ENCODE data around the gene KRT34.
"Not testable (repeated sequence)": the region's sequence is repeated elsewhere in the genome, so short reads cannot be mapped to it uniquely, and the experiment has no call there.

The KRT34 gene

DNA sequence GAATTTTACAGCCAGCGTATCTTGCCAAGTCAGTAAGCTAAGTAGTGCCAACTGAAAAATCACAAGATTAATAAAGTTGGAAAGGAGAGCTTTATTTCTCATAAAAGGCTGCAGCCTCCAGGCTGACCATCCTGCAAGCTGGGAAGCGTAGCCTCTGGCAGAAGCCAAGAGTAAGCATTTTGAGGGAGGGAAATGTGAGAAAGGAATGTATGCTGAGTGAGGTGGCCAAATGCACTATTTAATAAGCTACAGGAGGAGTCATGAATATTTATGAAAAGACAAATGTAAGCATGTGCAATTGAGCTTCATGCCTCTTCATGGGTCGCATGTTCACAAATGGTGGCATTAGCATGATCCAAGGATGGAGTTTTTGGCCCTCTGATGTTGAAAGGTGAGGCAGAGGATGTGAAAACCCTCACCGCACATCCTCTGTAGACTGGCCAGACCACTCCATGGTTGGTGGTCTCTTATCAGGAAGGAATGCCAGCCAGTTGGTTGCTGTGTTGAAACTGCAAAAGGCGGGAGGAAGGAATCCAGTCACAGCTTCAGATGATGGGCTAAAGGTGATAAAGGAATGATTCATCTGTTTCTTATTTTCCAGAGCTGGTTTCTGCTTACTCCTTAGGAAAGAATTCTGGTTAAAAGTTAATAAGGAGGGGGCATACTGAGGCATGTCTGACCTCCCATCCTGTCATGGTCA is 21.7 kb downstream of the KRT34 start:
- no peak overlapping the region for H3K9ac ChIP-seq (ENCODE audit: low read length)
- H3K4me3 ChIP-seq (ENCODE audit: low read length) = no peak overlapping the region
- peak; percentile 21 for DNase-seq (ENCODE audit: low read depth)
- H3K9me3 ChIP-seq (ENCODE audit: control insufficient read depth, low read length) = peaks cover 11% of the 10 kb centered on the region
- H3K36me3 ChIP-seq (ENCODE audit: control insufficient read depth, insufficient read depth, low read length, severe bottlenecking) = no peaks in the 10 kb centered on the region
- H3K27me3 ChIP-seq (replicated peaks; ENCODE audit: control insufficient read depth, insufficient read depth, low read length) = no peaks in the 10 kb centered on the region
- no peaks in the 10 kb centered on the region for H3K4me1 ChIP-seq (ENCODE audit: control insufficient read depth, insufficient read depth, low read length)

DNA sequence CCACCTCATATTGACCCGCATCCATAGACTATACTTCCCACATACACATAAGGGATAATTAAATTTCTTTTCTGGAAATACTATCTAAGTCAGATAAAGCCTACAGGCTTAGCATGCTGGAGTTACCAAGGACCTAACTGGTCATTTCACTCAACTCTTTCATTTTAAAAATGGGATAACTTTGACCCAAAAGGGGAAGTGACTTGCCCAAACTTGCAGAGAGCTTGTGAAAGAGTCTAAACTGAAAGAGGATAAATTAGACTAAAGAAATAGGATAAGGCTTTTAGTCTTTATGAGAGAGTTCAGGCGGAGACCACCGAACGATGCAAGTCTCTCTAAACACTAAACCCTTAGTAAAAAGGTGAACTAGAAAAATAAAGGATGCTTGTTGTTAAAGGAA is 27.6 kb downstream of the KRT34 start:
- Histone ChIP-seq H3K4me3 (ENCODE audit: low read length) (no peak overlapping the region), H3K9ac (ENCODE audit: low read length) (no peak overlapping the region), H3K36me3 (ENCODE audit: control insufficient read depth, insufficient read depth, low read length, severe bottlenecking) (no peaks in the 10 kb centered on the region), H3K4me1 (ENCODE audit: control insufficient read depth, insufficient read depth, low read length) (no peaks in the 10 kb centered on the region), H3K27me3 (replicated peaks; ENCODE audit: control insufficient read depth, insufficient read depth, low read length) (peaks cover 9% of the 10 kb centered on the region), H3K9me3 (ENCODE audit: control insufficient read depth, low read length) (peaks cover 11% of the 10 kb centered on the region)
- no peak for DNase-seq (ENCODE audit: low read depth)

DNA sequence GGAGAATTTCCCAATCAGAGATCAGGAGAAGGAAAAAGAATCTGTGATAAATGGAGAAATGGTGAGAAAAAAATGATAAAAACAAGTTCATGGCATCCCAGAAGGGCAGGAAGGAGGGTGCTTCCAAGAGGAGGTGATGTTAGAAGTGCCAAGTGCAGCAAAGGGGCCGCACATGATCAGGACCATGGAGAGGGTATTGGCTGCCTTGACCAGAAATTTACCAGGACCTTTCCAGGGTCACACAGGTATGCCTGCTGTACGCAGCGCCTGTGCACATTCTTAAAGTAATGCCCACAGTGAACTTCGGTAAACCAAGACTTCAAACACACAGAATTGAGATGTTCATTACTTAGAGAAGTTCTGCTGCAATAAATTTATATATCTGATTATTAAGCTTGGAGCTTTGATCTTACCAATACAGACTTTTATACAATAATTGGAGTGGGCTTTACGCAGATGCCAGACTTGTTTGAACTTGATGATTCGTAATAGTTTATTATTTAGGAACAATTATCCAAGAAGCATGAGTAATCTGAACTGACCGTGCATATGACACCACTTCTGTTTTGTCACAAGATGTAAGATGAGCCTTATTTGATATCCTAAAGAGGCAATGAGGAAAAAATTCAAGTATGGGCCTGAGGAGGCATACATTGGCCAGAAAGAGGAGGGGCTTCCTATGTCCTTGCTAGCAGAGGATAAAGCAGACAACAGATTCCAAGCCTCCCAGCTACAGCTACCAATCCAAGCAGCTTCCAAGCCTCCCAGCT is 29.3 kb downstream of the KRT34 start:
- Histone ChIP-seq H3K9ac (ENCODE audit: low read length) (no peak overlapping the region), H3K4me3 (ENCODE audit: low read length) (no peak overlapping the region), H3K4me1 (ENCODE audit: control insufficient read depth, insufficient read depth, low read length) (no peaks in the 10 kb centered on the region), H3K36me3 (ENCODE audit: control insufficient read depth, insufficient read depth, low read length, severe bottlenecking) (no peaks in the 10 kb centered on the region), H3K27me3 (replicated peaks; ENCODE audit: control insufficient read depth, insufficient read depth, low read length) (peaks cover 9% of the 10 kb centered on the region), H3K9me3 (ENCODE audit: control insufficient read depth, low read length) (peaks cover 11% of the 10 kb centered on the region)
- no peak for DNase-seq (ENCODE audit: low read depth)

- Histone ChIP-seq H3K9me3 (ENCODE audit: control insufficient read depth, low read length) (peaks cover 6% of the 10 kb centered on the region), H3K4me3 (ENCODE audit: low read length) (no peak overlapping the region), H3K36me3 (ENCODE audit: control insufficient read depth, insufficient read depth, low read length, severe bottlenecking) (no peaks in the 10 kb centered on the region), H3K4me1 (ENCODE audit: control insufficient read depth, insufficient read depth, low read length) (no peaks in the 10 kb centered on the region), H3K27me3 (replicated peaks; ENCODE audit: control insufficient read depth, insufficient read depth, low read length) (peaks cover 14% of the 10 kb centered on the region), H3K9ac (ENCODE audit: low read length) (no peak overlapping the region)
- DNase-seq (ENCODE audit: low read depth) = no peak
Observed at GRCh38 chr17:41351177-41351576, 30.9 kb downstream of the KRT34 start.

DNA sequence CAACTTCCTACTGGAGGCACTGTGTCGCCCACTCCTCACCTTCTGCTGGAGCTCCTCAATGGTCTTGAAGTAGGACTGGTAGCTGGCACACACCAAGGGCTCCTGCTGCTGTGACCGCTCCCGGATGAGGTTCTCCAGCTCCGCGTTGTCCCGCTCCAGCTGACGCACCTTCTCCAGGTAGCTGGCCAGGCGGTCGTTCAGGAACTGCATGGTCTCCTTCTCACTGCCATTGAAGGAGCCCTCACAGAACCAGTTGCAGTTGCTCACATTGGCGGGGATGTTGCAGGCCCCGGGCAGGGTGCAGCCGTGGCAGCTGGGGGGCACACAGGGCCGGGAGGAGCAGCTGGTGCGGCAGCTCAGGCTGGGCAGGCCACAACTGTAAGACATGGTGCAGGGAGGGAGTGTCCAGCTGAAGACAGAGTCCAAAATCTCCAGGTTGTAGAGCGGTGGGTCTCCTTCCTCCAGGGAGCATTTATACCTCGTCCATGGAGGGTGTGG is 31.7 kb downstream of the KRT34 start, which contains the start of gene KRT33A:
KRT33A (minus strand) TSS at position 448 of the 498 bp plus-strand sequence; CDS start at position 387, 61 bp downstream.
- DNase-seq (ENCODE audit: low read depth) = not testable (repeated sequence)

GRCh38 chr17:41347869-41348760 is 34.0 kb downstream of the KRT34 start:
- peaks cover 20% of the 10 kb centered on the region for H3K27me3 ChIP-seq (replicated peaks; ENCODE audit: control insufficient read depth, insufficient read depth, low read length)
- no peak overlapping the region for H3K9ac ChIP-seq (ENCODE audit: low read length)
- H3K4me3 ChIP-seq (ENCODE audit: low read length) = no peak overlapping the region
- peaks cover 9% of the 10 kb centered on the region for H3K9me3 ChIP-seq (ENCODE audit: control insufficient read depth, low read length)
- H3K4me1 ChIP-seq (ENCODE audit: control insufficient read depth, insufficient read depth, low read length) = no peaks in the 10 kb centered on the region
- DNase-seq (ENCODE audit: low read depth) = no peak
- H3K36me3 ChIP-seq (ENCODE audit: control insufficient read depth, insufficient read depth, low read length, severe bottlenecking) = no peaks in the 10 kb centered on the region

More for the DNA sequence above, 31.7 kb downstream of the KRT34 start, which contains the start of gene KRT33A:
- not testable (repeated sequence) for H3K4me3 ChIP-seq (ENCODE audit: low read length); H3K9ac ChIP-seq (ENCODE audit: low read length); H3K4me1 ChIP-seq (ENCODE audit: control insufficient read depth, insufficient read depth, low read length); H3K9me3 ChIP-seq (ENCODE audit: control insufficient read depth, low read length); H3K36me3 ChIP-seq (ENCODE audit: control insufficient read depth, insufficient read depth, low read length, severe bottlenecking)
- H3K27me3 ChIP-seq (replicated peaks; ENCODE audit: control insufficient read depth, insufficient read depth, low read length) = peaks cover 14% of the 10 kb centered on the region

GRCh38 chr17:41346421-41346820 is 35.7 kb downstream of the KRT34 start:
- DNase-seq (ENCODE audit: low read depth); H3K36me3 ChIP-seq (ENCODE audit: control insufficient read depth, insufficient read depth, low read length, severe bottlenecking); H3K4me3 ChIP-seq (ENCODE audit: low read length); H3K9ac ChIP-seq (ENCODE audit: low read length); H3K4me1 ChIP-seq (ENCODE audit: control insufficient read depth, insufficient read depth, low read length): not testable (repeated sequence)
- peaks cover 17% of the 10 kb centered on the region for H3K27me3 ChIP-seq (replicated peaks; ENCODE audit: control insufficient read depth, insufficient read depth, low read length)
- H3K9me3 ChIP-seq (ENCODE audit: control insufficient read depth, low read length) = peaks cover 25% of the 10 kb centered on the region

DNA sequence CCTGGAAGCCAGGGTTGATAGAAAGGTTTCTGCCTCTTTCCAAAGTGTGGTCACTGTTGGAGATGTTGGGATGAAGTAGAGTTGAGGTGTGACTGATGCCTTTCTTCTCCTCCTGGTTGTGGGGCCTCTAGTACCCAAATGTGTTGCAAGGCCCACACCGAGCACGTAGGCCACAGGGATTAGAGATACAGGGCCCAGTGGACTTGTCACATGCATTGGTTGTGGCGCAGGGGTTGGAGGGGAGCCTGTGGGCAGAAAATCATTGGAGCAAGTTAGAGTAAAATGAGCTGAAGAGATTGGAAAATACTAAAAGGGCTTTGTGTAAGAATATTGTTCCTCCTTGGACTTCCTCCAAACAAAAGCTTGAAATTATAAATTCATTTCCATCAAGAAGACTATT is 36.1 kb downstream of the KRT34 start:
- no peaks in the 10 kb centered on the region for H3K36me3 ChIP-seq (ENCODE audit: control insufficient read depth, insufficient read depth, low read length, severe bottlenecking)
- H3K4me1 ChIP-seq (ENCODE audit: control insufficient read depth, insufficient read depth, low read length) = no peaks in the 10 kb centered on the region
- H3K4me3 ChIP-seq (ENCODE audit: low read length) = no peak overlapping the region
- peaks cover 13% of the 10 kb centered on the region for H3K27me3 ChIP-seq (replicated peaks; ENCODE audit: control insufficient read depth, insufficient read depth, low read length)
- no peak overlapping the region for H3K9ac ChIP-seq (ENCODE audit: low read length)
- peaks cover 26% of the 10 kb centered on the region for H3K9me3 ChIP-seq (ENCODE audit: control insufficient read depth, low read length)
- DNase-seq (ENCODE audit: low read depth) = no peak

GRCh38 chr17:41343029-41343428 is 39.1 kb downstream of the KRT34 start:
- Histone ChIP-seq H3K4me1 (ENCODE audit: control insufficient read depth, insufficient read depth, low read length) (peaks cover 5% of the 10 kb centered on the region), H3K27me3 (replicated peaks; ENCODE audit: control insufficient read depth, insufficient read depth, low read length) (peaks cover 19% of the 10 kb centered on the region), H3K36me3 (ENCODE audit: control insufficient read depth, insufficient read depth, low read length, severe bottlenecking) (no peaks in the 10 kb centered on the region), H3K4me3 (ENCODE audit: low read length) (no peak overlapping the region), H3K9ac (ENCODE audit: low read length) (no peak overlapping the region), H3K9me3 (ENCODE audit: control insufficient read depth, low read length) (peaks cover 26% of the 10 kb centered on the region)
- no peak for DNase-seq (ENCODE audit: low read depth)

DNA sequence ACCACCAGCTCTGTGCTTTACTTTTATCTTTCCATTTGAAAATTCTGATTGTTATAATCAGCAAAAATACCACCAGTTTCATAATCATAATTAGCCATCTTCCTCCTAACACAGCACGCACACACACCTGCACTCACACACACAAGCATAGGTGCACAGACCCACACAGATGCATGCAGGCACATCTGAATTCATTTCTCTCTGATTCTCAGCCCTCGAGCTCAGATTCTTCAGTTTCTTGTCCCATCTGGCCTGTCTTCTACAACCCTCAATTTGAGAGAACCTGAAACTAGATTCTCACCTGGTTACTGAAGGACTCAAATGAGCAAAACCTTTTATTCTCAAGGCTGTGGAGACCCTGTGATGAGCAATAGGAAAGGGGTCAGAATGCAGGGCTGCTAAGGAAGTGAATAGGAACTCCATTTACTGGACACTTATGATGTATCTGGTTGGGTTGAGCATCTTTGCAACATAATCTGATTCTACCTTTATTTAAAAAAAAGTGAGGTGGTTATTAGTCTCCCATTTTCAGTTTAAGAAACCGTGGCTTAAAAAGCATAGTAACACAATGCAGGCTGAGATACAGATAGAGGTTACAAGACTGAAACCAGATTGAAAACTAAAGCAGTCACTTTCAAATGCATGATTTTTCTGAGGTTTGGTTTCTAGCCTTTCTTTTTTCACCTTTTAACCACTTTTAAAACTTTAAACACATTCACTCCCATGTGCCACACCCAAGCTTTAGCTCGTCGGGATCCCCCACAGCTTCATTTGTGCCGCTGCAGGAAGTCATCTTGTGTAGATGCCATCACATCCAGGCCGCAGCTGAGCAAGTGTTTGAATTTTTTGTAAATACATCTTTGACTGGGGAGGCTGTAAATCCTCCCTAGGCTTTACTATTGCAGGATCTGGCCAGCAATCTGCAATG is 40.9 kb downstream of the KRT34 start:
- Histone ChIP-seq H3K27me3 (replicated peaks; ENCODE audit: control insufficient read depth, insufficient read depth, low read length) (peaks cover 14% of the 10 kb centered on the region), H3K4me3 (ENCODE audit: low read length) (no peak overlapping the region), H3K9me3 (ENCODE audit: control insufficient read depth, low read length) (peaks cover 26% of the 10 kb centered on the region), H3K36me3 (ENCODE audit: control insufficient read depth, insufficient read depth, low read length, severe bottlenecking) (no peaks in the 10 kb centered on the region), H3K4me1 (ENCODE audit: control insufficient read depth, insufficient read depth, low read length) (peaks cover 5% of the 10 kb centered on the region), H3K9ac (ENCODE audit: low read length) (no peak overlapping the region)
- no peak for DNase-seq (ENCODE audit: low read depth)
